UCSD-AML1 (cell line): ENCODE results near the gene CRIP2.

Experiments used
- DNase-seq: peaks from one replicate; lab custom pipeline; 2025; ENCODE audit not compliant: unreplicated experiment; lab: John Stamatoyannopoulos, UW

The CRIP2 gene

DNA sequence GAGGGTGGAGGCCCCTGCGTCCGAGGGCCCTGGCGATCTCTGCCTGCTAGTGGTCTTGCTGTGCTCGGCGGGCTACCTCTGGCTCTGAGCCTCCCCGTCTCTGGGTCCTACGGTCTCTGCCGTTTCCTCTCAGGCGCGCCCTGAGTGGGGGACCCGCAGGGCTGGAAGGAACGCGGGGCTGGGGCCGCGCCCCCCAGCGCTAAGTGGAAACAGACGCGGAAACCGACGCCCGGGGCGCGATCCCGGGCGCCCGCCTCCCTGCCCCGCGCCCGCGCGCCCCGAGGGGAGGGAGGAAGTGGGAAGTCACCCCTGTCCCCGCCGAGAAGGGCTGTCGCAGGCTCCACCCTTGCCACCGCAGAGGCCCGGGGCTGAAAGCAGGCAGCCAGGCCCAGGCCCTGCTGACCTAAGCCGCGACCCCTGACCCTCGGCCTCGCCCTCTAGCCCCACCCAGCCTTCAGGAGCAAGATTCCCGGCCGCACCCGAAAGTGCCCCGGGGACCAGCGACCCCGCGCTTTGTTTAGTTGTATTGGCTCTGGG is 12.9 kb downstream of the CRIP2 start:
- DNase-seq, result no peak

DNA sequence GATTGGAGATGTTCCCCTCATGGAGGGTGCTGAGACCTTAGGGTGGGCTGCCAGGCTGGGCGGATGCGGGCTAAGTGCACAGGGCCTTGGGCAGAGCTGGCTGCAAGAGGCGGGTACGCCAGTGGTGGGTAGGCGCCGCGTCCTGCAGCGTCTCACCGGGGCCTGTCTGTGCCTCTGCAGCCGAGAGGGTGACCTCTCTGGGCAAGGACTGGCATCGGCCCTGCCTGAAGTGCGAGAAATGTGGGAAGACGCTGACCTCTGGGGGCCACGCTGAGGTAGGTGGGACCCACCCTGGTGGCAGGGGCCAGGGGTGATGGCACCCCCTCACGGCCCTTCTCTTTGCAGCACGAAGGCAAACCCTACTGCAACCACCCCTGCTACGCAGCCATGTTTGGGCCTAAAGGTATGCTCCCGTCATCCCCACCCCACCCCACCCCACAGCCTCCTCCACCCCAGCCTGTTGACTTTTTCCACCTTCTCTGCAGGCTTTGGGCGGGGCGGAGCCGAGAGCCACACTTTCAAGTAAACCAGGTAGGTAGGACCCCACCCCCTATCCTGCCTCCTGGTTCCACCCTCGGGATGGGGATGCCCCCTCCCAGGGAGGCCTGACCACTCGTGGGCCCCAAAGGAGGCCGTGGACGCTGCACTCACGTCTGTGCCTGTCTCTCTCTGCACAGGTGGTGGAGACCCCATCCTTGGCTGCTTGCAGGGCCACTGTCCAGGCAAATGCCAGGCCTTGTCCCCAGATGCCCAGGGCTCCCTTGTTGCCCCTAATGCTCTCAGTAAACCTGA is 13.6 kb downstream of the CRIP2 start:
- no peak for DNase-seq

DNA sequence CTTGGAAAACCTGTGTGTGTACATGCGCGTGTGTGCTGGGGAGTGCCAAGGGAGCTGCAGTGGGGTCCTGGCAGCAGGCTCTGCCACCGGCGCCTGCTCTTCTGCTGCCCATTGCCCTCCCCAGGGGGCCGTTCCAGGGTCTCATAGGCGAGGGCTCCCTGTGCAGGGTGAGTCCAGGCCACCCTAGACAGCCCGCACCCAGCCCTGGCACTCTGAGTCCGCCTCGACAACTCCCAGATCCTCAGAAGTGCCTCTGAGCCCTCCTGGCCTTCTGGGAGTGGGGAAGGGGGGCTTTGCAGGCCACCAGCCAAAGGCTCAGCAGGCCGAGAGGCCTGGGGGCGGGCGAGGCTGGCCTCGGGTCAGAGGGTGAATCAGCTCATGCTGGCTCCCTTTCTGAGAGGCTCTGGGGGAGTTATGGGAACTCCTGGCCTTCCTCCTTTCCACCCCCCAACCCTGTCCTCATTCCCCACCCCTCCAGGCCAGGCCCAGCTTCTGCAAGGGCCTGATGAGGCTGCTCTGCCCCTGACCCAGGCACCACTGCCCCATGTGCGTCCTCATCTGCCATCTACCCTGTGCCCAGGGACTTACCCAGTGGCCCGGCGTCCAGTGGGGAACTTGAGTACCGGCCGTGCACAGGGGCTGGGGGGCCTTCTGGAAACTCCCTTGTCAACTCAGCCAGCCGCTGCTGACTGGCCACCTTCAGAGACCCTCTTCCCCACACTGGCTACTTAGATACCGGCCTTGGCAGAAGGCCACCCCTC is 14.3 kb downstream of the CRIP2 start:
- DNase-seq, result no peak

DNA sequence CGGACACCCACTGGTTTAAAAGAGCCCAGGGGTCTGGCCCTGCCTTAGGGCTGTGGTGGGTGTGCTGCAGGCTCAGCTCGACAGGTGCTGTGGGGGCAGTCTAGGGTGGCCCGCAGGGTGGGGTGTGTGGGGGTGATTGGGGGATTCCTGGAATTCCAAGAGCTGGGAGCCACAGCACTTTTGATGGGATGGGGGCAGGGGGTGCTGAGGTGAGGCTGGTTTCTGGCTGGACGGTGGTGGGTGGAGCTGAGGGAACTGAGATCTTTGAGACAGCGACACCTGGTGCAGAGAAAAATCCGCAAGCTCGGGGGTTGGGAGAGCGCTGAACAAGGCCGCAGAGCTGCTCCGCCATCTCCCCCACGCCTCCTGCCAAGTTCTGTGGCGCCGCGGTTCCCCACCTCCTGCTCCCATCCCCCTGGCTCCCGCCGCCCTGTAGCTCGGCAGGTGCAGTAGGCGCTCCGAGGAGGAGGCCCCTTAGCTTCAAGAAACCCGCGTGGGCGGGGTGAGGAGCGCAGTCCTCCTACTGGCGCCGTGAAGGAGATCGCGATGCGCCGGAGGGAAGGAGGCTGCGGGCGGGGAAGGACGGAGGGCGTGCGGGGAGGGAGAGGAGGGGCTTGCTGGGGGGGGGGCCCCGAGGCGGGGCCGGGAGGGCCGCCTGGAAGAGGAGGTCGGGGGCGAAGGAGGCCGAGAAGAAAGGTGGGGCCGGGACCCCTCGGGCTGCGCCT is 15.1 kb downstream of the CRIP2 start:
- DNase-seq, result peak; percentile 81

DNA sequence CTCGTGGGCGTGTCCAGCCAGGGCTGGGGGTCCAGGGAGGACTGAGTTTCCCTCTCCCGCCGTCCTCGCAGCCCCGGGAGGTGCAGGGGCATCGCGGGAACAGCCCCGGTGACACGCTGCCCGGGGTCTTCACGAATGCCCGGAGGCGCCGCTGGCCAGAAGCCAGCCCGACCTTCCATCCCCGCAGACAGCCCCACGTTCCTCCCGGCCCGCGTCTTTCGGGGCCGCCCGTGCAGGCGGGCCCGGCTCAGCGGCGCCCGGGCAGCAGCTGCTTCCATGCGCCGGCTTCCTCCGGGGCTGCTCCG is 15.6 kb downstream of the CRIP2 start:
- DNase-seq, result no peak

DNA sequence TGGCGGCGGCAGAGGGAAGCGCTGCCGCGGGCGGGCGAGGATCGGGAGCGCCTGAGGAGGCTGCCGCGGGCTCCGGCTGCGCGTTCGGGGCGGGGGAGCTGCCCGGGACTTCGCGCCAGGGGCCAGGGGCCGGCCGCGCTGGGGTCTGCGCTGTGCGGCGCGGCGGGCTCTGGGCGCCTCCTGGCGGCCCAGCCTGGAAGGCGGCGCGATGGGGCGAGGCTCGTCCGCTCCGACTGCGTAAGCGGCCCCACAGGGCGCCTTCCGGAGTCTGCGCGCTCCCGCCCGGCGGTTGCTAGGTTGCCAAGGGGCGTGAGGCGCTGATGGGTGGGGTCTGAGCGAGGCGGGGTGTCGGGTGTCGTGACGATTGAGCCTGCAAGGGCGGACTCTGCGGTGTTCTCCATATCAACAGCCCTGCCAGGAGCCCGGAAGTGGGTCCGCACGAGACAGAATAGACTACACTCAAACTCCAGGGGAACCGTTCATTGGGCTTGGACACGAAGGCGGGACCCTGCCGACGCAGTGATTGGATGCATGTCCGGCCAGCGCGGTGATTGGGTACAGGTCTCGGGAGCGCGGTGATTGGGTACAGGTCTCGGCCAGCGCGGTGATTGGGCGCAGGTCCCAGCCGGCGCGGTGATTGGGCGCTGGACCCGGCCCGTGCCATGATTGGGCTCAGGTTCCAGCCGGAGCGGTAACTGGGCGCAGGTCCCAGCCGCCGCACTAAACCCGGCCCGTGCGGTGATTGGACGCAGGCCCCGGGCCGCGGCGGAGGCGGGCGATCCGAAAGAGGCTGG is 16.1 kb downstream of the CRIP2 start, which contains the start of gene TEDC1:
TSS of gene TEDC1 (plus strand) at position 675 of the 794 bp plus-strand sequence. CDS start 130 bp downstream, outside the sequence.
- DNase-seq, result peak; percentile 100

DNA sequence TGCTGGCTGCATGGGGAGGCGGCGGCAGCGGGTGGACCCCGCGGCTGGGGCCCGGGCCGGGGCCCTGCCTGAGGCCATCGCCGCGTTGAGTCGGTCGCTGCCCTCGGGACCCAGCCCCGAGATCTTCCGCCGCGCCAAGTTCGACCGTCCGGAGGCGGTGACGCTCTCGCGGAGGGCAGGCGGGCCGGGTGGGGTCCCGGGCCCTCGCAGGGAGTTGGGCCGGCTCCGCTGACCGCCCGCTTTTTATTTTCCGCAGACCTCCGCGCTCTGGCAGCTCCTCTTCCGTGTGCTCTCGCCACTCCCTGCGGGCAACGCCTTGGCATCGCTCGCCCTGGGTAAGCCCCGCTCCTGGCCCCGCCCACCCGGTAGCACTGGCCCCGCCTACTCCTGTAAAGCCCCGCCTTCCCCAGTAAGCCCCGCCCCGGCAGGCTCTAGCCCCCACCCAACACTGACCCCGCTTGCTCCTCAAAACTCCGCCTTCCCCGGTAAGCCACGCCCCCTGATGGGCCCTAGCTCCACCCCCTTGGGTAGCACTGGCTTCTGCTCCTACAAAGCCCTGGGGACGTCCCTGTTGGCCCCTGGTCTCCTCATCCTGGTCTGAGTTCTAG is 16.8 kb downstream of the CRIP2 start:
- peak; percentile 78 for DNase-seq

DNA sequence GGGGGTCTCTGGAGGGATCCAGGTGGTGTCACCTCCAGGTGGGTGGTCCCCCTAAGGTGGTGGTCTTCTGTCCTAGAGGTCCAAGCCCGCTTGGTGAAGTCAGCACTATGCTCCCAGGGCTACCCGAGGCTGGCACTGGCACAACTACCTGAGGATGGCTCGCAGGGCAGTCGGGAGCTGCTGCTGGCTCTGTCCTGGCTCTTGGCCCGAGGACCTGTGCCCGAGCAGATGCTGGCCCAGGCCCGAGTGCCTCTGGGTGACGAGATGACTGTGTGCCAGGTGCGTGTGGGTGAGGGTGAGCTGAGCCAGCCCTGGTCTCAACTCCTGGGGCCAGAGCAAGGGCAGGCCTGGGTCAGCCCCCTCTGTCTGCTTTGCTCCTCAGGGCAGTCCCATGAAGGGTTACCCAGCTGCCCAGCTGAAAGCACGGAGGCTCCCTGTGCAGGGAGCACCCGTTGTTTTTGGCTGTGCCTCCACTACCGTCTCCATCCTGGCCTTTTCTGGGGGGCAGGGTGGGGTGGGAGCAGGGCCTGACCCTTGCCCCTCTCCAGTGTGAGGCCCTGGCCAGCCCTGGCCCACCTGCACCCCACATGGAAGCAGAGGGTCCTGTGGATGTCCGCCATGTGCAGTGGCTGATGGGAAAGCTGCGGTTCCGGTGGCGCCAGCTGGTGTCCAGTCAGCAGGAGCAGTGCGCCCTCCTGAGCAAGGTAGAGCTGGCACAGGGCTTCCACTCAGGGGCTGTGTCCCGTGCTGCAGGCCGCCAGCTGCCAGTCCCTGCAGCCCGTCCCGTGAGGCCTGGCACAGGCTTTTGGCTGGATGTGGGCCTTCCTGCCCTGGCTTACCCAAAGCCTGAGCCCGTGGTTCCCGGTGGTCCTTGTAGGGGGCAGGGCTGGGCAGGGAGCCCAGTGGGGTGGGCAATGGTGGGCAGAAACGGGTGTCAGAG is 17.7 kb downstream of the CRIP2 start:
- DNase-seq, result no peak

DNA sequence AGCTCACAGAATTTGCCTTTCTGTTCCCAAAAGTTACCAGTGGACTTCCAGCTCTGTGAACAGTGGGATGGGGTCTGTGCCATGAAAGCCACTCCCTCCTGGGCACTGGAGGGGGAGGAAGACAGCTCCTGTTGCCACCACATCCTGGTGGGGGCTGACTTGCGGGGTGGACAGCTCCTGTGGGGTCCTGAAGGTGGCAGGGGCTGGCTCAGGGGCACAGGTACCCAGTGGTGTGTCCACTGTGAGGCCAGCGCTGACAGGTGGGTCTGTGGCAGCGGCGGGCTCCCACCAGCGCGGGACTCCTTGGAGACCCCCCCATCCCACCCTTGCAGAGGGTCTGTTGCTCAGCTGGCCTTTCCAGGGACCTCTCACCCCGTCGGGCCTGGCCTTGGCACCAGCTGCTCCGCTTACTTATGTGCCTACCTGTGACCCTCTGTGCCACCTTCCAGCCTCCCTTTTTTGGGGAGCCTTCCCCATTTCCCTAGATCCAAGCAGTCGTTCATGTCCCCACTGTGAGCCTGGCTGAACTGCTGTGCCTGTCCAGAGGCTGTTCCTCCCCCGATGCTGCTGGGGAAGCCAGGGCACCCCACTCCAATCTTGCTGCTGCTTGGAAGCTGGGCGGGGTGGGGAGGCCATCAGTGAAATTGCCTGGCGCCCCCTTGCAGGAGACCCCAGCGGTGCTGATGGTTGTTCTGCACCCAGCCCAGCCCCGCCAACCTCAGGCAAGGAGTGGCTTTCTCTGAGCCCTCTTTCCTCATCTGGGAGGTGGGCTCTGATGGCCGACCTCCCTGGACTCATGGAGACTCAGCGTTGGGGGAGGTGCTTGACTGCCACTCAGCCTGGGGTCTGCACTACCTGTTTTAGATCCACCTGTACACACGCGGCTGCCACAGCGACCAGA is 18.6 kb downstream of the CRIP2 start:
- DNase-seq, result no peak

DNA sequence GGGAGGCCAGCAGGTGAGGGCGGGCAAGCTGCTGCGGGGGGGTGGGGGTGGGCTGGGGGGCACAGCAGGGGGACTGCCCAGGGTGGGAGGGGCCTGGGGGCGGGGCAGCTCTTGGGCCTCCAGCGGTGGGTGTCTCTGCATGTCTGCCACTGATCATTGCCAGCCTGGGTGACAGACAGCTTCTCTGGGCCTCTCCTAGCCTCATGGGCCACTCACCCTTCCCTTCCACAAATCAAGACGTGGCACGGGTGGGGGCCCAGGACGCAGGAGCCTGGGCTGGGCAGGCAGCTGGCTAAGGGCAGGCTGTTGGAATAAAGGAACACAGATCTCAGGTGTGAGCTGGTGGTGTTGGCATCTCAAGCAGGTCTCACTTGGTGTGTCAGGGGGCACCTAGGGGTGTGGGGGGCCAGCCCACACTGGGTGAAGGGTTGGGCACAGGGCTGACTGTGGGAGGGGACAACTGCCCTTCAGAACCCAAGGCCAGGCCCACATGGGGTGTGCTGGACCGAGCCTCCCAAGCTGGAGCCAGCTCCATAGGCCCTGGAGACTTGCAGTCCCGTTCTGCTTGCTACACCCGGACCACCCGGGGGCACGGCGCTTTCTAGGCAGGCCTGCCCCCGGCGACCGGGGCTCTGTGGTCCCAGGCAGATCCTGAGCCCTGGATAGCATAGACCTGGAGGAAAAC is 19.4 kb downstream of the CRIP2 start:
- no peak for DNase-seq

DNA sequence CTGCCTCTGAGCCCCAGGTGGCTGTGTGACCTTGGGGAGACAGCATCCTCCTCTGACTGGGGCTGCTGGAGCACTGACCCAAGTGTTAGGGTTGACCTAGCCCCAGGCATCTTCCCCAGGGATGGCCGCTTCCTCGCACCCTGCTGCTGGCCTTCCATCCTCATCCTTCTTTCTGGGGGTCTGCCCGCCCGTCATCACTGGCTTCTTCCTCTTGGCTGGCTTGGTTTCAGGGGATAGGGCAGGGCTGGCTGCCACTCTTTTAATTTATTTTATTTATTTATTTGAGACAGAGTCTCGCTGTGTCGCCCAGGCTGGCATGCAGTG is 19.9 kb downstream of the CRIP2 start:
- DNase-seq, result no peak

DNA sequence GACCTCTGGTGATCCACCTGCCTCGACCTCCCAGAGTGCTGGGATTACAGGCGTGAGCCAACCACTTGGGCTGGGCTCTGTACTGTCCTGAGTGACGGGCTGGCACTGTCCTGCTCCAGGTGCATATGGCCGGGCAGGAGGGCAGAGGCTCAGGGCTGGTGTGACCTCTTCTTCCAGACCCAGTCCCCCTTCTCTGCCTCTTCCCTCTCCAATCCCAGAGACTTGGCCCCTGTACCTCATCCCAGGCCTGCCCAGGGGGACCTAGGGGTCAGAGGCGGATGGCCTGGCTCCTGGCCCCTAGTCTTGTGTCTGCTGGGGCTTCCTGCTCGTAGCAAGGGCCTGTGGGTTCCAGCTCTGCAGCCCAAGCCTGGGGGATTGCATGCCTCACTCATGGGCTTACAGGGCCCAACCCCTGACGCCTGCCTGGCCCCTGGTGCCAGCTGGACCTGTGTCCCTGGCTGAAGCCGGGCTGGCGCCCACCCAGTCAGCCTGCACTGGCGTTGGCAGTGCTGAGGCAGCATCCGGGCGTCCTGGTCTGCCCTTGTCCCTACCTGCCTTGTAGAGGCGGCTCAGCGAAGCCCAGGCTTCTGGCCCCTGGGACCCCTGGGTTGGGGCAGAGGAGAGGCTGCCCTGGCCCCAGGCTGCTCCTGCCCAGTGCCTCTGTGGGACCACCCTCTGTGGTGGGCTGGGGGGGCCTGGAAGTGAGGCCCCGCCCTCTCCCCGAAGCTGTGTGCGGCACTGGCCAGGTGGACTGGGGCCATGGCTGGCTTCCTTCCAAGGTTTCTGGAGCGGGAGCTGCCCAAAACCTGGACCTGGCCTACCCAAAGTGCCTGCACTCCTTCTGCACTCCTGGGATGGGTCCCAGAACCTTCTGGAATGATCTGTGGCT is 20.7 kb downstream of the CRIP2 start:
- DNase-seq, result no peak

DNA sequence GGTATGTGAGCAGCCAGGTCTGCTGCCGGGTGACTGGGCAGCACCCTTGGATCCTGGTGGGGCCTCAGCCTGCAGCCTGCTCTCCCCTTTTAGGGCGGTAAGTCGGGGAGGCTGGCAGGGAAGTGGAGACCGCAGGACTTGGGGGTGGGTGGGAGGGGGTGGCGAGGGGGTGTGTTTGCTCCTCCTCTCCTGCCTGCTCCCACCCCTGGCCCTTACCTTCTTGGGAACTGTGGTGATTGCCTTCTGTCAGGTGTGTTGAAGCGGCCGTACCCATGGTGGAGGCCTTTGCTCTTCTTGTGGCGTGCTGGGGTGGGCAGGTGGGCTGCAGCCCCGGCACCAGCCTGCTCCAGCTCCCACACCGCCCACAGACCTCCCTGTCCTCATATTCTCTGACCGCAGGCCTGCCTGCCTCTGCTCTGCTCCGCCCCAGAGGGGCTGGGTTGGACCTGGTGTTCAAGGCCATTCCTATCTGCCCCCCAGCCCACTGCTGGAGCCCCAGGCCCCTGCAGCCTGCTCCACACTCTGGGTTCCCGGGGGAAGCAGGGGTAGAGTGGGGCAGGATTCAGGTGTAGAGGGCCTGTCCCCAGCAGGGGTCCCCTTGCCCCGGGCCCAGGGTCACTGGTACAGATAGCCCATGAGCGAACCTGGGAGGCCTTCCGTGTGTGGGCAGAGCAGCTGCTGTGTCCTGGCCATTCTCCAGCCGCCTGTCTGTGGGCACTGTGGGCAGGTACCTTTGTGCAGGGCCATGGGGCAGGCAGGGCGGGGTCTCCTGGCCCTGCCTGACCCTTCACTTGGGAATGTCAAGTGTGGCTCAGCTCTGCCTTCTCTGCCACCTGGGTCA is 21.6 kb downstream of the CRIP2 start:
- no peak for DNase-seq

DNA sequence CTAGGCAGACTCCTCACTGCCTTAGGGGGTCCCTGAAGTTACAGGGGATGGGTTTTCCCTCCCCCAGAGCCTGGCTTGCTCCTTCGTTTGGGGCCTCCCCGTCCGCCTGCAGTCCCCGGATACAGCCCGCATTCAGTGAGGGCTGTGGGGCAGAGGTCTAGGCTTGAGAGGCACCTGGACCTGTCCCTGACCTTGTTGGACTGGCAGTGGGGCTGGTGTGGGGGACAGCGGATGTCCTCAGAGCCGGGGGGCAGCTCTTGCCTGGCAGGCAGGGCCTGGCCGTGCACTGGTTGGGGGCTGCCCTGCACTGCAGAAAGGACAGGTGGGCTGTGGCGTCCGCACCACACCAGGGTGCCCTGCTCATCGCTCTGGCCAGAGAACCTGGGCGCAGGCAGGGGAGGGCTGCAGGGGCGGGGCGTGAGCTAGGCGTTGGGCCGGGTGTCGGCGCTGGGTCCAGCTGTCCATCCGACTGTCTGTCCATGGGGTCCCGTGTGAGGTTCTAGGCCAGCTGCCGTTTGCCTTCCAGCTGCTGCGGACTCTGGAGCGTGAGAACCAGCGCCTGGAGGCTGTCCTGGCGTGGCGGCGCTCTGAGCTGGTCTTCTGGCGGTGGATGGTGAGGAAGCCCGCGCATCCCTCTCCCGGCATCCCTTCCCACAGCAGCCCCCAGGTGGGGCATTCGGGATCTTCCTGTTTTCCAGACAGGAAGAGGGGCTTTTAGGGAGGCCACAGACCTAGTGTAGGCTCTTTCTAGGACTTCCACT is 22.4 kb downstream of the CRIP2 start:
- no peak for DNase-seq
